ENCODE measurements around the gene SMAD6. TPM values are rescaled to one million over a fixed set of nuclear protein-coding genes. Genes with fewer than 3 reads are reported as not detected.

SMAD6 gene
- polyA plus RNA-seq, 1 of the 3 experiments (the other 2 are of a cell fraction): 4.5 TPM

GRCh38 chr15:66703540-66703941 is 1.5 kb downstream of the SMAD6 start:
- Histone ChIP-seq H3K27me3 (ENCODE audit: insufficient read depth) (no peaks in the 10 kb centered on the region), H3K4me2 (peak overlapping the region; percentile 95; the same call in 1 of the 2 replicates), H2AFZ (ENCODE audit: low read depth) (no peak overlapping the region), H3K9ac (peak overlapping the region; percentile 76; the same call in 1 of the 2 replicates), H3F3A (replicated peaks; ENCODE audit: insufficient read depth) (peaks cover 19% of the 10 kb centered on the region), H3K79me2 (ENCODE audit: insufficient read depth) (peaks cover 64% of the 10 kb centered on the region), H3K4me1 (ENCODE audit: control insufficient read depth in 1 of 2, insufficient read depth in 2 of 2, low read depth in 1 of 2, low read length in 1 of 2) (peaks cover 33 to 41% of the 10 kb centered on the region in 2 experiments), H3K9me2 (no peaks in the 10 kb centered on the region), H3K4me3 (ENCODE audit: low read depth in 2 of 2, low read length in 1 of 2) (peak overlapping the region; percentile 68 to 72), H4K20me1 (ENCODE audit: insufficient read depth) (peaks cover 52% of the 10 kb centered on the region), H3K27ac (ENCODE audit: low read depth in 2 of 2, low read length in 1 of 2) (0 out of 4 replicates have a peak overlapping the region, but pooled peaks of 1 of the 2 experiments have one; percentile 89), H3K36me3 (replicated peaks in 1 of 2; ENCODE audit: control insufficient read depth in 1 of 2, insufficient read depth in 2 of 2, low read length in 1 of 2) (peaks cover 3 to 12% of the 10 kb centered on the region in 2 experiments), H3K9me3 (no peaks in the 10 kb centered on the region)
- TF ChIP-seq EZH2phosphoT487 (IDR thresholded peaks at IDR 0.05; ENCODE audit: borderline replicate concordance, low read depth) (no peak), NRF1 (IDR thresholded peaks at IDR 0.05; ENCODE audit: low read depth, low read length) (no peak), REST (IDR thresholded peaks at IDR 0.05; ENCODE audit: low read depth, low read length) (no peak), RFX5 (IDR thresholded peaks at IDR 0.05; ENCODE audit: low read length) (no peak), EP300 (IDR thresholded peaks at IDR 0.05; ENCODE audit: borderline replicate concordance in 1 of 2, low read depth in 1 of 2, low read length in 1 of 2) (no peak)
- TF ChIP-seq, protein P1, sequence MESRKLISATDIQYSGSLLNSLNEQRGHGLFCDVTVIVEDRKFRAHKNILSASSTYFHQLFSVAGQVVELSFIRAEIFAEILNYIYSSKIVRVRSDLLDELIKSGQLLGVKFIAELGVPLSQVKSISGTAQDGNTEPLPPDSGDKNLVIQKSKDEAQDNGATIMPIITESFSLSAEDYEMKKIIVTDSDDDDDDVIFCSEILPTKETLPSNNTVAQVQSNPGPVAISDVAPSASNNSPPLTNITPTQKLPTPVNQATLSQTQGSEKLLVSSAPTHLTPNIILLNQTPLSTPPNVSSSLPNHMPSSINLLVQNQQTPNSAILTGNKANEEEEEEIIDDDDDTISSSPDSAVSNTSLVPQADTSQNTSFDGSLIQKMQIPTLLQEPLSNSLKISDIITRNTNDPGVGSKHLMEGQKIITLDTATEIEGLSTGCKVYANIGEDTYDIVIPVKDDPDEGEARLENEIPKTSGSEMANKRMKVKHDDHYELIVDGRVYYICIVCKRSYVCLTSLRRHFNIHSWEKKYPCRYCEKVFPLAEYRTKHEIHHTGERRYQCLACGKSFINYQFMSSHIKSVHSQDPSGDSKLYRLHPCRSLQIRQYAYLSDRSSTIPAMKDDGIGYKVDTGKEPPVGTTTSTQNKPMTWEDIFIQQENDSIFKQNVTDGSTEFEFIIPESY (IDR thresholded peaks at IDR 0.05; ENCODE audit: borderline replicate concordance, low read depth): no peak
- peak; percentile 75 for DNase-seq
- WGBS (ENCODE audit: low lambda C conversion rate): no CpG with 5 or more reads among the region's 59 CpGs
- ChIA-PET CTCF (interaction anchor here (1.3 to 12.9 kb wide), 4 partner anchors 18 to 148 kb away, joined by 3 to 172 read pairs (median 50); no protein-coding TSS in a partner anchor), POLR2A (interaction anchor here (1.2 kb wide), 1 partner anchor 71 kb away, joined by 3 read pairs; no protein-coding TSS in a partner anchor)

- H3K9ac ChIP-seq: peak overlapping the region; percentile 72
- TF ChIP-seq ELF1 (IDR thresholded peaks at IDR 0.05): no peak
- no peak for TF ChIP-seq RFX5 (IDR thresholded peaks at IDR 0.05; ENCODE audit: low read length)
- no peak for TF ChIP-seq PBX3 (IDR thresholded peaks at IDR 0.05)
- TF ChIP-seq TAF1 (IDR thresholded peaks at IDR 0.05; ENCODE audit: borderline replicate concordance, low read depth, low read length): no peak
- TF ChIP-seq EP300 (IDR thresholded peaks at IDR 0.05; ENCODE audit: borderline replicate concordance in 1 of 2, low read depth in 1 of 2, low read length in 1 of 2): no peak
- no peak for TF ChIP-seq NRF1 (IDR thresholded peaks at IDR 0.05; ENCODE audit: low read depth, low read length)
- TF ChIP-seq REST (IDR thresholded peaks at IDR 0.05; ENCODE audit: low read depth, low read length): no peak
- no peak for TF ChIP-seq FOXJ3 (CRISPR knock-in tag; IDR thresholded peaks at IDR 0.05)
These were observed 2.2 kb downstream of the SMAD6 start for GRCh38 chr15:66704019-66704802.

More at GRCh38 chr15:66704019-66704802, 2.2 kb downstream of the SMAD6 start:
- WGBS (ENCODE audit: low lambda C conversion rate): 62% methylated on average over 7 of the region's 30 CpGs
- Histone ChIP-seq H3K4me1 (ENCODE audit: control insufficient read depth in 1 of 2, insufficient read depth in 2 of 2, low read depth in 1 of 2, low read length in 1 of 2) (peaks cover 32 to 40% of the 10 kb centered on the region in 2 experiments; a peak in 3 of 4 replicates), H4K20me1 (ENCODE audit: insufficient read depth) (peaks cover 59% of the 10 kb centered on the region), H3K36me3 (replicated peaks in 1 of 2; ENCODE audit: control insufficient read depth in 1 of 2, insufficient read depth in 2 of 2, low read length in 1 of 2) (peaks cover 6 to 17% of the 10 kb centered on the region in 2 experiments), H2AFZ (ENCODE audit: low read depth) (no peak overlapping the region), H3K9me2 (no peaks in the 10 kb centered on the region), H3K79me2 (ENCODE audit: insufficient read depth) (peaks cover 70% of the 10 kb centered on the region), H3K27me3 (ENCODE audit: insufficient read depth) (no peaks in the 10 kb centered on the region), H3K27ac (ENCODE audit: low read depth in 2 of 2, low read length in 1 of 2) (0 out of 4 replicates have a peak overlapping the region, but pooled peaks of 1 of the 2 experiments have one; percentile 0), H3K4me3 (ENCODE audit: low read depth in 2 of 2, low read length in 1 of 2) (peak overlapping the region; percentile 68 to 72), H3F3A (replicated peaks; ENCODE audit: insufficient read depth) (peaks cover 20% of the 10 kb centered on the region), H3K9me3 (no peaks in the 10 kb centered on the region), H3K4me2 (peak overlapping the region; percentile 95)
- CTCF ChIA-PET: interaction anchor here (1.3 to 12.9 kb wide), 6 partner anchors 19 to 148 kb away, joined by 3 to 172 read pairs (median 21); no protein-coding TSS in a partner anchor
- POLR2A ChIA-PET: interaction anchor here (1.2 kb wide), 1 partner anchor 72 kb away, joined by 3 read pairs; no protein-coding TSS in a partner anchor
- no peak for DNase-seq

All from SK-N-SH (cell line).